Activated naive CD4-positive, alpha-beta T cell treated with anti-CD3 and anti-CD28 coated beads for 36 hours (primary cell): ENCODE measurements around the gene MIA. TPM values are rescaled to one million over a fixed set of nuclear protein-coding genes. Genes with fewer than 3 reads are reported as not detected.

Experiments
- CTCF ChIA-PET: fragments of 350-600 bp; sonication (Branson Sonifier 250); formaldehyde crosslinking; loops from one replicate; lab custom pipeline; 2021; ENCODE audit warnings: antibody characterized with exemption; lab: Charles Lee
- DNase-seq: peaks from one replicate; pipeline ENCODE4 v3.0.0-alpha.2; 2020
- H3K27ac Mint-ChIP-seq: one replicate; pipeline ENCODE4 v1.8.0; 2021; ENCODE audit warnings: mild to moderate bottlenecking, mixed read lengths
- H3K27me3 Mint-ChIP-seq: one replicate; pipeline ENCODE4 v1.8.0; 2021; ENCODE audit warnings: low read depth, mixed read lengths
- H3K36me3 Mint-ChIP-seq: one replicate; pipeline ENCODE4 v1.8.0; 2021; ENCODE audit warnings: low read depth, mixed read lengths
- H3K4me1 Mint-ChIP-seq: one replicate; pipeline ENCODE4 v1.8.0; 2021; ENCODE audit warnings: low read depth, mixed read lengths
- H3K4me3 Mint-ChIP-seq: one replicate; pipeline ENCODE4 v1.8.0; 2021; ENCODE audit warnings: mild to moderate bottlenecking, moderate library complexity, mixed read lengths
- H3K9me3 Mint-ChIP-seq: one replicate; pipeline ENCODE4 v1.8.0; 2021; ENCODE audit warnings: mixed read lengths
- intact Hi-C: fragments of 100-400 bp; cut with micrococcal nuclease; formaldehyde crosslinking; loops from one replicate; pipeline ENCODE4 v1.15.1; 2023
- total RNA-seq, 2 experiments: library from RNA; stranded (reverse); gene quantifications; one replicate each; pipeline ENCODE4 v1.2.3, GENCODE V29; 2021

MIA gene
- total RNA-seq, 2 experiments from 2014 or later = not detected

- H3K27me3 Mint-ChIP-seq = no peaks in the 10 kb centered on the region
- H3K27ac Mint-ChIP-seq = no peak overlapping the region
- peaks cover 13% of the 10 kb centered on the region for H3K36me3 Mint-ChIP-seq
- H3K9me3 Mint-ChIP-seq = no peaks in the 10 kb centered on the region
- no peak overlapping the region for H3K4me3 Mint-ChIP-seq
- H3K4me1 Mint-ChIP-seq = peaks cover 9% of the 10 kb centered on the region
- DNase-seq = no peak
- intact Hi-C loops = no loop called here
- CTCF ChIA-PET = no interaction called here
These were observed 10.2 kb downstream of the MIA start for GRCh38 chr19:40785526-40785925.

DNA sequence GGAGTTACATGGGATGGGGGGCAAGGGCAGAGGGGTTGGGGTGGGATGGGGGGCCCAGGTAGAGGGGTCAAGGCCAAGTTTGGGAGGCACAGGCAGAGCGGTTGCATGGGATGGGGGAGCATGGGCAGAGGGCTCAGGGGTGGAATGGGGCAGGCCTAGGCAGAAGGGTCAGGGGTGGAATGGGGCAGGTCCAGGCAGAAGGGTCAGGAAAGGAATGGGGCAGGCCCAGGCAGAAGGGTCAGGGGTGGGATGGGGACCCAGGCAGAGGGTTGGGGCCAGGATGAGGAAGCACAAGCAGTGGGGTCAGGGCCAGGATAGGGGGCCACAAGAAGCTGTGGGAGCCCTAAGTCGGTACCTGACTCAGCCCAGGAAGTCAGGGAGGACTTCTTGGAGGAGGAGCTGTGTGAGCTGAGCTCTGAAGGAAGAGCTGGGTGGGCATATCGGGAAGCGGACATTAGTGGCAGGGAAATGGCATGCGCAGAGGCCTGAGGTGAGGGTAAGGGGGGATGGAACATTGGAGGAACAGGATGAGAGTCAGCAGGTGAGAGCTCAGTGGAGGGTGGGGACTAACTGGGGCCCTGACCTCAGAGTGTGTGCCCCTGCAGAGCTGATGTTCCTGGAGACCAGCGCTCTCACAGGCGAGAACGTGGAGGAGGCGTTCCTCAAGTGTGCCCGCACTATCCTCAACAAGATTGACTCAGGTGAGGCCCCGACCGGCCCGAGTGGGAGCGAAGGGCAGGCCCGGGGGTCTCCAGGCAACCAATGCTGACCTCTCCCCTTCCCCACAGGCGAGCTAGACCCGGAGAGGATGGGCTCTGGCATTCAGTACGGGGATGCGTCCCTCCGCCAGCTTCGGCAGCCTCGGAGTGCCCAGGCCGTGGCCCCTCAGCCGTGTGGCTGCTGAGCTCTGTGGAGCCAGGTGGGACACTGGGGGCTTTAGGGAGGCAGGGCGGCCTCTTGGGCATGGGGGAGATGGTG, 11.0 kb downstream of the MIA start:
- Mint-ChIP-seq H3K9me3 (no peaks in the 10 kb centered on the region), H3K27me3 (no peaks in the 10 kb centered on the region), H3K27ac (peak overlapping the region; percentile 19), H3K36me3 (peaks cover 8% of the 10 kb centered on the region), H3K4me1 (peaks cover 5% of the 10 kb centered on the region), H3K4me3 (no peak overlapping the region)
- intact Hi-C loops = no loop called here
- CTCF ChIA-PET = interaction anchor here (0.6 kb wide), 1 partner anchor 20 kb away, joined by 3 read pairs; no protein-coding TSS in a partner anchor
- no peak for DNase-seq

- H3K36me3 Mint-ChIP-seq = peaks cover 7% of the 10 kb centered on the region
- intact Hi-C loops = no loop called here
- no peak for DNase-seq
- peaks cover 19% of the 10 kb centered on the region for H3K4me1 Mint-ChIP-seq
- H3K4me3 Mint-ChIP-seq = no peak overlapping the region
- H3K27me3 Mint-ChIP-seq = no peaks in the 10 kb centered on the region
- CTCF ChIA-PET = no interaction called here
- no peaks in the 10 kb centered on the region for H3K9me3 Mint-ChIP-seq
- no peak overlapping the region for H3K27ac Mint-ChIP-seq
These were observed 16.0 kb downstream of the MIA start for GRCh38 chr19:40791349-40791748.

- peaks cover 21% of the 10 kb centered on the region for H3K4me1 Mint-ChIP-seq
- H3K4me3 Mint-ChIP-seq = no peak overlapping the region
- CTCF ChIA-PET = no interaction called here
- peaks cover 7% of the 10 kb centered on the region for H3K36me3 Mint-ChIP-seq
- intact Hi-C loops = loop anchor here (1.0 kb wide), 1 partner anchor 14 kb away; the partner anchor contains the start of gene RAB4B
- DNase-seq = no peak
- H3K9me3 Mint-ChIP-seq = no peaks in the 10 kb centered on the region
- no peaks in the 10 kb centered on the region for H3K27me3 Mint-ChIP-seq
- H3K27ac Mint-ChIP-seq = peak overlapping the region; percentile 80
These were observed 16.7 kb downstream of the MIA start for GRCh38 chr19:40791996-40792395.

- Mint-ChIP-seq H3K27me3 (no peaks in the 10 kb centered on the region), H3K9me3 (no peaks in the 10 kb centered on the region), H3K36me3 (peaks cover 18% of the 10 kb centered on the region), H3K27ac (peak overlapping the region; percentile 97), H3K4me1 (peaks cover 47% of the 10 kb centered on the region), H3K4me3 (peak overlapping the region; percentile 92)
- CTCF ChIA-PET = interaction anchor here (0.6 to 1.6 kb wide), 3 partner anchors 10 to 333 kb away, joined by 3 read pairs; no protein-coding TSS in a partner anchor
- intact Hi-C loops = loop anchor here (5.0 kb wide), 2 partner anchors 355 to 450 kb away; partner anchors contain the start of genes C19orf47, PLD3 and SERTAD3
- DNase-seq = no peak
These were observed 22.0 kb downstream of the MIA start for GRCh38 chr19:40797166-40797962.

GRCh38 chr19:40797963-40798682, 22.8 kb downstream of the MIA start:
- Mint-ChIP-seq H3K36me3 (peaks cover 21% of the 10 kb centered on the region), H3K4me3 (peak overlapping the region; percentile 92), H3K27ac (peak overlapping the region; percentile 97), H3K4me1 (peaks cover 47% of the 10 kb centered on the region), H3K9me3 (no peaks in the 10 kb centered on the region), H3K27me3 (no peaks in the 10 kb centered on the region)
- DNase-seq = peak; percentile 80
- intact Hi-C loops = loop anchor here (1.0 to 5.0 kb wide), 8 partner anchors 8 to 451 kb away; partner anchors contain the start of genes ACTMAP, C19orf47, COQ8B and NUMBL
- CTCF ChIA-PET = interaction anchor here (0.6 to 1.1 kb wide), 6 partner anchors 9 to 334 kb away, joined by 3 to 5 read pairs (median 3); partner anchors contain the start of genes COQ8B, ITPKC and RAB4B

GRCh38 chr19:40798683-40799557, 23.6 kb downstream of the MIA start, which contains the start of gene EGLN2:
Gene EGLN2, plus strand, starts transcription at chr19:40799191. Its CDS starts 1,382 bp downstream, at chr19:40800573.
- Mint-ChIP-seq H3K36me3 (peaks cover 26% of the 10 kb centered on the region), H3K4me1 (peaks cover 54% of the 10 kb centered on the region), H3K27me3 (no peaks in the 10 kb centered on the region), H3K9me3 (no peaks in the 10 kb centered on the region), H3K27ac (peak within 1 kb of the TSS; percentile 97), H3K4me3 (peak within 1 kb of the TSS; percentile 94)
- intact Hi-C loops = loop anchor here (1.0 to 5.0 kb wide), 8 partner anchors 7 to 452 kb away; partner anchors contain the start of genes ACTMAP, C19orf47, COQ8B and NUMBL
- CTCF ChIA-PET = interaction anchor here (0.6 to 1.1 kb wide), 6 partner anchors 8 to 335 kb away, joined by 3 to 5 read pairs (median 3); partner anchors contain the start of genes COQ8B, ITPKC and RAB4B
- DNase-seq = peak; percentile 100

DNA sequence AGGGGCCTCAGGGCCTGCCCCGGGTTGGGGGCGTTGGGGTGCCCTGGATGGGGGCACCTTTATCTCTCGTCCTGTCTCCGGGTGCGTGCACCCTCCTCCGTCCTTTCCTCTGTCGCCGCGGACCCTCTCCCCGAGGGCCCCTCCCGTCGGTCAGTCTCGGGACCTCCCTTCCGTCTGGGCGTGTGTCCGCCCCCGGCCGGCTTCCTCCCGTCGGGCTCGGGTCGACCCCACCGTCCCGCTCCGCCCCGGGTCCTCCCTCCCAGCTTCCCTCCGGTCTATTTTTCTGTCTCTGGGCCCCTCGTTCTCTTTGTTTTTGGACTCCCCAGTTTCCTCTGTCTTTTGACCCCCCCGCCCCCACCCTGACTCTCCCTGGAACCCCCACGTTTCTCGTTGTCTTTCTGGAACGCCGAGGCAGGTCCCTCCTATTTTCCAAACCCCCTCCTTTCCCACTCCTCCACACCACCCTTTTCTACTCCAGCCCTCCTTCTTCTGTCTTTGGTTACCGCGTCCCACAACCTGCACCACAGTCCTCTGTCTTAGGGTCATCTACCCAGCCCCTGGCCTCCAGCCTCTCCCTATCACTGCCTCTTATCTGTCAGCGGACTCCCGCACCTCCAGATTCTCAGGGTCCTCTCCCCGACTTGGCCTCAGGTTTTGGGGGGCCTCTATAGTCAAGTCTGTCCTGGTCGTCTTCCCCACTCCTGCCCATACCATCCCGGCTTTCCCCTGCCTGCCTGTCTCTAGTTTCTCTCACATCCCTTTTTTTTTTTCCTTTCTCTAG, 24.4 kb downstream of the MIA start:
- Mint-ChIP-seq H3K27ac (peak overlapping the region; percentile 95), H3K36me3 (peaks cover 31% of the 10 kb centered on the region), H3K4me1 (peaks cover 63% of the 10 kb centered on the region), H3K9me3 (no peaks in the 10 kb centered on the region), H3K27me3 (no peaks in the 10 kb centered on the region), H3K4me3 (peak overlapping the region; percentile 94)
- intact Hi-C loops = loop anchor here (2.0 to 5.0 kb wide), 3 partner anchors 185 to 452 kb away; partner anchors contain the start of genes C19orf47, PLD3 and SERTAD3
- CTCF ChIA-PET = interaction anchor here (0.6 to 1.1 kb wide), 2 partner anchors 20 to 83 kb away, joined by 3 read pairs; partner anchors contain the start of genes COQ8B and ITPKC
- DNase-seq = peak; percentile 44

GRCh38 chr19:40800339-40800996, 25.1 kb downstream of the MIA start:
- Mint-ChIP-seq H3K27ac (peak overlapping the region; percentile 95), H3K27me3 (no peaks in the 10 kb centered on the region), H3K4me3 (peak overlapping the region; percentile 94), H3K9me3 (no peaks in the 10 kb centered on the region), H3K36me3 (peaks cover 35% of the 10 kb centered on the region), H3K4me1 (peaks cover 70% of the 10 kb centered on the region)
- CTCF ChIA-PET = no interaction called here
- DNase-seq = no peak
- intact Hi-C loops = no loop called here

- no peak for DNase-seq
- peak overlapping the region; percentile 93 for H3K27ac Mint-ChIP-seq
- H3K9me3 Mint-ChIP-seq = no peaks in the 10 kb centered on the region
- peaks cover 35% of the 10 kb centered on the region for H3K36me3 Mint-ChIP-seq
- H3K4me1 Mint-ChIP-seq = peaks cover 75% of the 10 kb centered on the region
- peak overlapping the region; percentile 94 for H3K4me3 Mint-ChIP-seq
- intact Hi-C loops = no loop called here
- CTCF ChIA-PET = no interaction called here
- H3K27me3 Mint-ChIP-seq = no peaks in the 10 kb centered on the region
These were observed 25.7 kb downstream of the MIA start for GRCh38 chr19:40800997-40801377.
